ENCODE measurements around the gene ELP1.

The ELP1 gene

DNA sequence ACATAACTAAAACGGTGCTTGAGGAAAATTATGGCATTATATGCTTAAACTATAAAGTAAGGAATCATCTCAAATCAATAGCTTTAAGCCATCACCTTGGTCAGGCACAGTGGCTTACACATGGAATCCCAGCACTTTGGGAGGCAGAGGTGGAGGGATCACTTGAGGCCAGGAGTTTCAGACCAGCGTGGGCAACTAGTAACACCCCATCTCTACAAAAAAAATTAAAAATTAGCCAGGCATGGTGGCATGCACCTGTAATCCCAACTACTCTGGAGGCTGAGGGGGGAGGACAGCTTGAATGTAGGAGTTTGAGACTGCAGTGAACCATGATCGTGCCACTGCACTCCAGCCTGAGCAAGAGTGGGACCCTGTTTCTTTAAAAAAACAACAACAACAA lies 49.2 kb downstream of the ELP1 start (continued):
- TF ChIP-seq ZNF155 (tag by site-specific recombination; IDR thresholded peaks at IDR 0.05) (no peak), ZNF157 (tag by site-specific recombination; IDR thresholded peaks at IDR 0.05) (no peak), ZNF585B (tag by site-specific recombination; IDR thresholded peaks at IDR 0.05) (no peak)

DNA sequence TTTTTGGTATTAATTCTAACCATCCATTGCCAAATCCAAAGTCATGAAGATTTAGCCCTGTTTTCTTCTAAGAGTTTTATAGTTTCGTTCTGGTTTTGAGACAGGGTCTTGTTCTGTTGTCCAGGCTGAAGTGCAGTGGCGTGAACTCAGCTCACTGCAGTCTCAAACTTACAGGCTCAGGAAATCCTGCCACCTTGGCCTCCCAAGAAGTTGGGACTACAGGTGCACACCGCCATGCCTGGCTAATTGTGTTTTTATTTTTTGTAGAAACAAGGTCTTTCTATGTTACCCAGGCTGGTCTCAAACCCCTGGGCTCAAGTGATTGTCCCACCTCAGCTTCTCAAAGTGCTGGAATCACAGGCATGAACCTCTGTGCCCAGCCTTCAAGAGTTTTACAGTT lies 50.8 kb downstream of the ELP1 start:
- Histone ChIP-seq H3K4me1 (ENCODE audit: control insufficient read depth, insufficient read depth, low read length) (0 out of 2 replicates have a peak, but pooled peaks cover 2% of the 10 kb centered on the region), H3K36me3 (ENCODE audit: control insufficient read depth in 2 of 2, insufficient read depth in 1 of 2, low read length in 2 of 2) (peaks cover 18 to 58% of the 10 kb centered on the region in 2 experiments), H3K4me3 (ENCODE audit: low read depth, low read length) (no peak overlapping the region), H3K27ac (ENCODE audit: extremely low read depth, low read depth, low read length) (no peak overlapping the region), H3K9me3 (ENCODE audit: control insufficient read depth, insufficient read depth, low read depth, low read length) (no peaks in the 10 kb centered on the region)
- ChIA-PET POLR2A (interaction anchor here (0.7 kb wide), 1 partner anchor 128 kb away, joined by 4 read pairs; no protein-coding TSS in a partner anchor), CTCF (interaction anchor here (0.5 to 1.0 kb wide), 4 partner anchors 12 to 371 kb away, joined by 3 read pairs; no protein-coding TSS in a partner anchor)
- TF ChIP-seq ZNF302 (tag by site-specific recombination; IDR thresholded peaks at IDR 0.05; ENCODE audit: low read depth) (no peak), ZNF654 (tag by site-specific recombination; IDR thresholded peaks at IDR 0.05; ENCODE audit: low read depth) (no peak)

DNA sequence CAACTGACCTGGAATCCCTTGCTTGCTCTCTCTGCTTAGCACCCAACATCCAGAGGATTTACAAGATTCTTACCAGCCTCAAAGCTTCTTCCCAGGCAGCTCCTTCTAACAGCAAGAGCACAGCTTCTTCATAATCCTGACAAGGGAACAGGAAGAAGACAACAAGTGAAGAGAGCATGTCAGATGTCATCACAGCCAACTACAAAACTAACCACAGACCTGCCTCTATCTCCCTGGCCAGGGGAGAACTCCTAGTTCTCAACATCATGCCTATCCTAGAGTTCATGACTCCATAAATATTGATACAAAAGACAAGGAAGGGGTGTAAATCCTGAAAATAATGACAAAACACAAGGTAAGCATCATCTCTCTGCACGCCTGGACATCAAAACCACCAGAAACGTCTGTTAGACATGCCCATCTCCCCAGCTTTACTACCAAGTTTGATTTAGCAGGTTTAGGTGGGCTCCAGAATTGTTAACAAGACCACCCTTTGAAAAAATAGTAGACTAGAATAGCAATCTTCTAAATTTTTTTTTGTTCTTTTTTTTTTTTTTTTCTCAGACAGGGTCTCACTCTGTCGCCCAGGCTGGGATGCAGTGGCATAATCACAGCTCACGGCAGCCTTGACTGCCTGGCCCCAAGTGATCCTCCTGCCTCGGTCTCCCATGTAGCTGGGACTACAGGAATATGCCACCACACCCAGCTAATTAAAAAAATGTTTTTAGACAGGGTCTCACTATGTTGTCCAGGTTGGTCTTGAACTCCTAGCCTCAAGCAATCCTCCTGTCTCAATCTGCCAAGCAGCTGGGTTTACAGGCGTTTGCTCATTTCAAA lies 51.7 kb downstream of the ELP1 start:
- ChIA-PET POLR2A (no interaction called here), CTCF (interaction anchor here (0.5 to 1.0 kb wide), 2 partner anchors 11 to 146 kb away, joined by 3 read pairs; no protein-coding TSS in a partner anchor)
- TF ChIP-seq ZNF169 (tag by site-specific recombination; IDR thresholded peaks at IDR 0.05) (no peak), ZNF510 (tag by site-specific recombination; IDR thresholded peaks at IDR 0.05; ENCODE audit: insufficient replicate concordance) (no peak), SP3 (tag by site-specific recombination; IDR thresholded peaks at IDR 0.05) (no peak), SP7 (tag by site-specific recombination; IDR thresholded peaks at IDR 0.05) (no peak), ZNF610 (tag by site-specific recombination; IDR thresholded peaks at IDR 0.05; ENCODE audit: borderline replicate concordance) (no peak), IKZF3 (tag by site-specific recombination; IDR thresholded peaks at IDR 0.05) (no peak), ZNF549 (tag by site-specific recombination; IDR thresholded peaks at IDR 0.05) (no peak), PRDM1 (tag by site-specific recombination; IDR thresholded peaks at IDR 0.05) (no peak)
- TF ChIP-seq, protein P1, sequence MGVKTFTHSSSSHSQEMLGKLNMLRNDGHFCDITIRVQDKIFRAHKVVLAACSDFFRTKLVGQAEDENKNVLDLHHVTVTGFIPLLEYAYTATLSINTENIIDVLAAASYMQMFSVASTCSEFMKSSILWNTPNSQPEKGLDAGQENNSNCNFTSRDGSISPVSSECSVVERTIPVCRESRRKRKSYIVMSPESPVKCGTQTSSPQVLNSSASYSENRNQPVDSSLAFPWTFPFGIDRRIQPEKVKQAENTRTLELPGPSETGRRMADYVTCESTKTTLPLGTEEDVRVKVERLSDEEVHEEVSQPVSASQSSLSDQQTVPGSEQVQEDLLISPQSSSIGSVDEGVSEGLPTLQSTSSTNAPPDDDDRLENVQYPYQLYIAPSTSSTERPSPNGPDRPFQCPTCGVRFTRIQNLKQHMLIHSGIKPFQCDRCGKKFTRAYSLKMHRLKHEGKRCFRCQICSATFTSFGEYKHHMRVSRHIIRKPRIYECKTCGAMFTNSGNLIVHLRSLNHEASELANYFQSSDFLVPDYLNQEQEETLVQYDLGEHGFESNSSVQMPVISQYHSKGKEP (tag by site-specific recombination; IDR thresholded peaks at IDR 0.05), result no peak
- Histone ChIP-seq H3K4me1 (ENCODE audit: control insufficient read depth, insufficient read depth, low read length) (0 out of 2 replicates have a peak, but pooled peaks cover 2% of the 10 kb centered on the region), H3K27ac (ENCODE audit: extremely low read depth, low read depth, low read length) (no peak overlapping the region), H3K4me3 (ENCODE audit: low read depth, low read length) (no peak overlapping the region), H3K36me3 (ENCODE audit: control insufficient read depth in 2 of 2, insufficient read depth in 1 of 2, low read length in 2 of 2) (peaks cover 18 to 59% of the 10 kb centered on the region in 2 experiments), H3K9me3 (ENCODE audit: control insufficient read depth, insufficient read depth, low read depth, low read length) (no peaks in the 10 kb centered on the region)

DNA sequence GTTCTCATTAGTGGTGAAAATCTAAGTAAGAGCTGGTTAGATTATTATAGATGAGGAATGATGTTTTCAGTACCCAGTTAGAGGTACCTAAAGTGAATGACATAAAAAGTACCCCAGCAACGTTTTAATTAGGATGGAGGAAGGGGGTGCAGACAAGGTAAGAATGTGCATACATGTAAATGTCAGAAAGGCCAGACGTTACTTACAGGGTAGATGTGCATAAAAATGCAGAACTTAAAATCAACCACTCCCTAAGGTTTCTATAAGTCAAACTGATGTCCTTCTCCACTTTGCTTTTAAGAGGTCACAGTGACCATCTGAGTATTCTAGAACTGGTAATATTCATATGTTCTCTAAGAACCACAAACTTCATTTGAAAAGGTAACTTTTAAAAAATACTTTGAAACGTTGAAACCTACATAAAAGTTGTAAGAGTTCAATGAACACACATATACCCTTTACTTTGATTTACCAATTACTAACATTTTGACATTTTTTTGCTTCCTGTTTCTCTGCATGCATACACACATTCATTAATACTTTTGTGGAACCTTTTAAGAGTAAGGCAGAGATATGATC lies 53.1 kb downstream of the ELP1 start:
- H3K27ac ChIP-seq (ENCODE audit: extremely low read depth, low read depth, low read length), result no peak overlapping the region
- CTCF ChIA-PET, result interaction anchor here (1.2 kb wide), 1 partner anchor 103 kb away, joined by 3 read pairs; no protein-coding TSS in a partner anchor

More for the DNA sequence above, 53.1 kb downstream of the ELP1 start:
- peaks cover 20 to 73% of the 10 kb centered on the region in 2 experiments for H3K36me3 ChIP-seq (ENCODE audit: control insufficient read depth in 2 of 2, insufficient read depth in 1 of 2, low read length in 2 of 2)
- no peak overlapping the region for H3K4me3 ChIP-seq (ENCODE audit: low read depth, low read length)
- TF ChIP-seq, protein P2, sequence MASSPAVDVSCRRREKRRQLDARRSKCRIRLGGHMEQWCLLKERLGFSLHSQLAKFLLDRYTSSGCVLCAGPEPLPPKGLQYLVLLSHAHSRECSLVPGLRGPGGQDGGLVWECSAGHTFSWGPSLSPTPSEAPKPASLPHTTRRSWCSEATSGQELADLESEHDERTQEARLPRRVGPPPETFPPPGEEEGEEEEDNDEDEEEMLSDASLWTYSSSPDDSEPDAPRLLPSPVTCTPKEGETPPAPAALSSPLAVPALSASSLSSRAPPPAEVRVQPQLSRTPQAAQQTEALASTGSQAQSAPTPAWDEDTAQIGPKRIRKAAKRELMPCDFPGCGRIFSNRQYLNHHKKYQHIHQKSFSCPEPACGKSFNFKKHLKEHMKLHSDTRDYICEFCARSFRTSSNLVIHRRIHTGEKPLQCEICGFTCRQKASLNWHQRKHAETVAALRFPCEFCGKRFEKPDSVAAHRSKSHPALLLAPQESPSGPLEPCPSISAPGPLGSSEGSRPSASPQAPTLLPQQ (tag by site-specific recombination; IDR thresholded peaks at IDR 0.05), result no peak
- TF ChIP-seq, protein P3, sequence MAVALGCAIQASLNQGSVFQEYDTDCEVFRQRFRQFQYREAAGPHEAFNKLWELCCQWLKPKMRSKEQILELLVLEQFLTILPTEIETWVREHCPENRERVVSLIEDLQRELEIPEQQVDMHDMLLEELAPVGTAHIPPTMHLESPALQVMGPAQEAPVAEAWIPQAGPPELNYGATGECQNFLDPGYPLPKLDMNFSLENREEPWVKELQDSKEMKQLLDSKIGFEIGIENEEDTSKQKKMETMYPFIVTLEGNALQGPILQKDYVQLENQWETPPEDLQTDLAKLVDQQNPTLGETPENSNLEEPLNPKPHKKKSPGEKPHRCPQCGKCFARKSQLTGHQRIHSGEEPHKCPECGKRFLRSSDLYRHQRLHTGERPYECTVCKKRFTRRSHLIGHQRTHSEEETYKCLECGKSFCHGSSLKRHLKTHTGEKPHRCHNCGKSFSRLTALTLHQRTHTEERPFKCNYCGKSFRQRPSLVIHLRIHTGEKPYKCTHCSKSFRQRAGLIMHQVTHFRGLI (tag by site-specific recombination; IDR thresholded peaks at IDR 0.05), result no peak
- TF ChIP-seq ZNF266 (tag by site-specific recombination; IDR thresholded peaks at IDR 0.05; ENCODE audit: low read depth), result no peak
- POLR2A ChIA-PET, result no interaction called here
- no peaks in the 10 kb centered on the region for H3K4me1 ChIP-seq (ENCODE audit: control insufficient read depth, insufficient read depth, low read length)
- H3K9me3 ChIP-seq (ENCODE audit: control insufficient read depth, insufficient read depth, low read depth, low read length), result no peaks in the 10 kb centered on the region

Data from HEK293 (cell line).